SK-N-SH (cell line): ENCODE results near the gene MALT1.

Experiments used
- FOSL2 ChIP-seq: IDR thresholded peaks from 2 replicates; pipeline ENCODE4 v1.4.0; 2012; ENCODE audit warnings: low read depth, mild to moderate bottlenecking, moderate library complexity, borderline replicate concordance
- FOXJ3 ChIP-seq: sonication (generic); formaldehyde crosslinking; IDR thresholded peaks from 2 replicates; pipeline ENCODE4 v1.5.1; 2020; ENCODE audit warnings: mild to moderate bottlenecking, missing genetic modification reagents
- FOXM1 ChIP-seq: IDR thresholded peaks from 2 replicates; pipeline ENCODE4 v1.4.0; 2012; ENCODE audit warnings: low read depth, mild to moderate bottlenecking
- GABPA ChIP-seq: IDR thresholded peaks from 2 replicates; pipeline ENCODE4 v1.4.0; 2012; ENCODE audit warnings: low read depth, mild to moderate bottlenecking
- GATA2 ChIP-seq: sonication (generic); formaldehyde crosslinking; IDR thresholded peaks from 2 replicates; pipeline ENCODE4 v1.5.0; 2020; ENCODE audit warnings: mild to moderate bottlenecking, missing genetic modification reagents
- POLR2AphosphoS5 ChIP-seq: IDR thresholded peaks from 2 replicates; pipeline ENCODE4 v1.6.1; 2012; ENCODE audit warnings: low read depth, low read length
- RAD21 ChIP-seq: IDR thresholded peaks from 2 replicates; pipeline ENCODE4 v1.6.1; 2012; ENCODE audit warnings: mild to moderate bottlenecking, low read length
- SIN3A ChIP-seq: IDR thresholded peaks from 2 replicates; pipeline ENCODE4 v1.6.1; 2012; ENCODE audit warnings: low read depth, mild to moderate bottlenecking, low read length, moderate library complexity, borderline replicate concordance
- YY1 ChIP-seq: IDR thresholded peaks from 2 replicates; pipeline ENCODE4 v1.4.0; 2012; ENCODE audit warnings: low read depth, mild to moderate bottlenecking
- TF ChIP-seq, protein P1 (sequence below): fragments of 200-600 bp; sonication (generic); IDR thresholded peaks from 2 replicates; pipeline ENCODE4 v1.6.1; 2017; ENCODE audit warnings: antibody characterized with exemption, mild to moderate bottlenecking, moderate library complexity
- TF ChIP-seq, protein P2 (sequence below): IDR thresholded peaks from 2 replicates; pipeline ENCODE4 v1.4.0; 2012; ENCODE audit warnings: low read depth, borderline replicate concordance
- TF ChIP-seq, protein P3 (sequence below): IDR thresholded peaks from 2 replicates; pipeline ENCODE4 v1.4.0; 2012; ENCODE audit warnings: low read depth, borderline replicate concordance
- TF ChIP-seq, protein P4 (sequence below): IDR thresholded peaks from 2 replicates; pipeline ENCODE4 v1.4.0; 2012; ENCODE audit warnings: low read depth

DNA sequence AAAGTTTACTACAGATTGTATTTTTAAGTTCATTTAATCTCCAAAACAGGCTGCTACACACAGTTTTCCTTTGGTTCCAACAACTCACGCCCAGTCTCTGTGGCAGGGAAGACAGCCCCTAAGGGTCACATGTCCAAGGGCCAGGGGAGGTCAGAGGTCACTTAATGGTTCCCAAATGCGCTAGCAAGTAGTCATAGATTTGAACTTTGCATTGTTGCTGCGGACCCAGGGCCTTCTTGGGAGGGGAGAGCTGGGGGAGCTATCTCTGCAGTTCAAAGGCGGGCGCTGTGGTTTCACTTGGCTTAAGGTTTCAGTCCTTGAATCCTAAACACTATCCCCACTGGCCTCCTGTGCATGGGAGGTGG lies 118.6 kb downstream of the MALT1 start:
- no peak for TF ChIP-seq SIN3A
- TF ChIP-seq RAD21 = no peak
- no peak for TF ChIP-seq FOSL2
- no peak for TF ChIP-seq POLR2AphosphoS5
- TF ChIP-seq, protein P1, sequence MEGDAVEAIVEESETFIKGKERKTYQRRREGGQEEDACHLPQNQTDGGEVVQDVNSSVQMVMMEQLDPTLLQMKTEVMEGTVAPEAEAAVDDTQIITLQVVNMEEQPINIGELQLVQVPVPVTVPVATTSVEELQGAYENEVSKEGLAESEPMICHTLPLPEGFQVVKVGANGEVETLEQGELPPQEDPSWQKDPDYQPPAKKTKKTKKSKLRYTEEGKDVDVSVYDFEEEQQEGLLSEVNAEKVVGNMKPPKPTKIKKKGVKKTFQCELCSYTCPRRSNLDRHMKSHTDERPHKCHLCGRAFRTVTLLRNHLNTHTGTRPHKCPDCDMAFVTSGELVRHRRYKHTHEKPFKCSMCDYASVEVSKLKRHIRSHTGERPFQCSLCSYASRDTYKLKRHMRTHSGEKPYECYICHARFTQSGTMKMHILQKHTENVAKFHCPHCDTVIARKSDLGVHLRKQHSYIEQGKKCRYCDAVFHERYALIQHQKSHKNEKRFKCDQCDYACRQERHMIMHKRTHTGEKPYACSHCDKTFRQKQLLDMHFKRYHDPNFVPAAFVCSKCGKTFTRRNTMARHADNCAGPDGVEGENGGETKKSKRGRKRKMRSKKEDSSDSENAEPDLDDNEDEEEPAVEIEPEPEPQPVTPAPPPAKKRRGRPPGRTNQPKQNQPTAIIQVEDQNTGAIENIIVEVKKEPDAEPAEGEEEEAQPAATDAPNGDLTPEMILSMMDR = no peak
- TF ChIP-seq, protein P2, sequence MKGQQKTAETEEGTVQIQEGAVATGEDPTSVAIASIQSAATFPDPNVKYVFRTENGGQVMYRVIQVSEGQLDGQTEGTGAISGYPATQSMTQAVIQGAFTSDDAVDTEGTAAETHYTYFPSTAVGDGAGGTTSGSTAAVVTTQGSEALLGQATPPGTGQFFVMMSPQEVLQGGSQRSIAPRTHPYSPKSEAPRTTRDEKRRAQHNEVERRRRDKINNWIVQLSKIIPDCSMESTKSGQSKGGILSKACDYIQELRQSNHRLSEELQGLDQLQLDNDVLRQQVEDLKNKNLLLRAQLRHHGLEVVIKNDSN = no peak
- TF ChIP-seq FOXM1 = no peak
- TF ChIP-seq, protein P3, sequence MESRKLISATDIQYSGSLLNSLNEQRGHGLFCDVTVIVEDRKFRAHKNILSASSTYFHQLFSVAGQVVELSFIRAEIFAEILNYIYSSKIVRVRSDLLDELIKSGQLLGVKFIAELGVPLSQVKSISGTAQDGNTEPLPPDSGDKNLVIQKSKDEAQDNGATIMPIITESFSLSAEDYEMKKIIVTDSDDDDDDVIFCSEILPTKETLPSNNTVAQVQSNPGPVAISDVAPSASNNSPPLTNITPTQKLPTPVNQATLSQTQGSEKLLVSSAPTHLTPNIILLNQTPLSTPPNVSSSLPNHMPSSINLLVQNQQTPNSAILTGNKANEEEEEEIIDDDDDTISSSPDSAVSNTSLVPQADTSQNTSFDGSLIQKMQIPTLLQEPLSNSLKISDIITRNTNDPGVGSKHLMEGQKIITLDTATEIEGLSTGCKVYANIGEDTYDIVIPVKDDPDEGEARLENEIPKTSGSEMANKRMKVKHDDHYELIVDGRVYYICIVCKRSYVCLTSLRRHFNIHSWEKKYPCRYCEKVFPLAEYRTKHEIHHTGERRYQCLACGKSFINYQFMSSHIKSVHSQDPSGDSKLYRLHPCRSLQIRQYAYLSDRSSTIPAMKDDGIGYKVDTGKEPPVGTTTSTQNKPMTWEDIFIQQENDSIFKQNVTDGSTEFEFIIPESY = no peak
- TF ChIP-seq YY1 = no peak
- TF ChIP-seq FOXJ3 (CRISPR knock-in tag) = no peak
- TF ChIP-seq, protein P4, sequence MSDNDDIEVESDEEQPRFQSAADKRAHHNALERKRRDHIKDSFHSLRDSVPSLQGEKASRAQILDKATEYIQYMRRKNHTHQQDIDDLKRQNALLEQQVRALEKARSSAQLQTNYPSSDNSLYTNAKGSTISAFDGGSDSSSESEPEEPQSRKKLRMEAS = no peak
- TF ChIP-seq GATA2 (CRISPR knock-in tag) = no peak
- no peak for TF ChIP-seq GABPA
